ENCODE measurements around the gene LRRK1. TPM values are rescaled to one million over a fixed set of nuclear protein-coding genes. Genes with fewer than 3 reads are reported as not detected.

The LRRK1 gene
- total RNA-seq, 1 experiment from 2014 or later = not detected

GRCh38 chr15:100959066-100960050 lies 40.2 kb downstream of the LRRK1 start:
- in situ Hi-C loops (cut with HindIII; ENCODE audit: low sequenced_read_pairs) = no loop called here
- no peak for DNase-seq (ENCODE audit: low spot score)

- DNase-seq (ENCODE audit: low spot score) = no peak
- in situ Hi-C loops (cut with HindIII; ENCODE audit: low sequenced_read_pairs) = no loop called here
Measured at GRCh38 chr15:100966997-100967396, 47.8 kb downstream of the LRRK1 start.

- in situ Hi-C loops (cut with HindIII; ENCODE audit: low sequenced_read_pairs) = no loop called here
- no peak for DNase-seq (ENCODE audit: low spot score)
Measured at GRCh38 chr15:100968050-100968966, 49.2 kb downstream of the LRRK1 start.

GRCh38 chr15:100972975-100973350 lies 53.8 kb downstream of the LRRK1 start:
- in situ Hi-C loops (cut with HindIII; ENCODE audit: low sequenced_read_pairs) = no loop called here
- no peak for DNase-seq (ENCODE audit: low spot score)

- no peak for DNase-seq (ENCODE audit: low spot score)
- in situ Hi-C loops (cut with HindIII; ENCODE audit: low sequenced_read_pairs) = no loop called here
Measured at GRCh38 chr15:100973351-100974111, 54.4 kb downstream of the LRRK1 start.

GRCh38 chr15:100975043-100975442 lies 55.9 kb downstream of the LRRK1 start:
- in situ Hi-C loops (cut with HindIII; ENCODE audit: low sequenced_read_pairs) = no loop called here
- DNase-seq (ENCODE audit: low spot score) = no peak

- no peak for DNase-seq (ENCODE audit: low spot score)
- in situ Hi-C loops (cut with HindIII; ENCODE audit: low sequenced_read_pairs) = no loop called here
Measured at GRCh38 chr15:100980410-100981046, 61.4 kb downstream of the LRRK1 start.

- no peak for DNase-seq (ENCODE audit: low spot score)
- in situ Hi-C loops (cut with HindIII; ENCODE audit: low sequenced_read_pairs) = no loop called here
Measured at GRCh38 chr15:100981086-100981485, 61.9 kb downstream of the LRRK1 start.

- in situ Hi-C loops (cut with HindIII; ENCODE audit: low sequenced_read_pairs) = no loop called here
Measured at GRCh38 chr15:100983221-100983620, 64.1 kb downstream of the LRRK1 start.

GRCh38 chr15:100985401-100985800 lies 66.2 kb downstream of the LRRK1 start:
- no peak for DNase-seq (ENCODE audit: low spot score)
- in situ Hi-C loops (cut with HindIII; ENCODE audit: low sequenced_read_pairs) = no loop called here

More at GRCh38 chr15:100983221-100983620, 64.1 kb downstream of the LRRK1 start:
- no peak for DNase-seq (ENCODE audit: low spot score)

GRCh38 chr15:100986158-100986896 lies 67.2 kb downstream of the LRRK1 start:
- no peak for DNase-seq (ENCODE audit: low spot score)
- in situ Hi-C loops (cut with HindIII; ENCODE audit: low sequenced_read_pairs) = no loop called here

GRCh38 chr15:100987143-100987542 lies 68.0 kb downstream of the LRRK1 start:
- no peak for DNase-seq (ENCODE audit: low spot score)
- in situ Hi-C loops (cut with HindIII; ENCODE audit: low sequenced_read_pairs) = no loop called here

- no peak for DNase-seq (ENCODE audit: low spot score)
- in situ Hi-C loops (cut with HindIII; ENCODE audit: low sequenced_read_pairs) = no loop called here
Measured at GRCh38 chr15:100988297-100988696, 69.1 kb downstream of the LRRK1 start.

- no peak for DNase-seq (ENCODE audit: low spot score)
- in situ Hi-C loops (cut with HindIII; ENCODE audit: low sequenced_read_pairs) = no loop called here
Measured at GRCh38 chr15:100988857-100989256, 69.7 kb downstream of the LRRK1 start.

GRCh38 chr15:100994597-100995446 lies 75.7 kb downstream of the LRRK1 start:
- DNase-seq (ENCODE audit: low spot score) = no peak
- in situ Hi-C loops (cut with HindIII; ENCODE audit: low sequenced_read_pairs) = no loop called here

- no peak for DNase-seq (ENCODE audit: low spot score)
- in situ Hi-C loops (cut with HindIII; ENCODE audit: low sequenced_read_pairs) = no loop called here
Measured at GRCh38 chr15:100995471-100996430, 76.6 kb downstream of the LRRK1 start.
